OCI-LY3 (cell line): ENCODE results near the gene WDSUB1.

Experiments used
- CTCF ChIP-seq: fragments of 200-600, 300-600 bp; sonication (generic); IDR thresholded peaks from 2 replicates; pipeline ENCODE4 v1.5.1; 2014; ENCODE audit warnings: antibody characterized with exemption, low read length, low read depth
- EZH2phosphoT487 ChIP-seq: fragments of 200-600 bp; shearing (Covaris generic); IDR thresholded peaks from 2 replicates; pipeline ENCODE4 v1.6.1; 2018; ENCODE audit warnings: antibody characterized with exemption, mixed run types, low read depth

DNA sequence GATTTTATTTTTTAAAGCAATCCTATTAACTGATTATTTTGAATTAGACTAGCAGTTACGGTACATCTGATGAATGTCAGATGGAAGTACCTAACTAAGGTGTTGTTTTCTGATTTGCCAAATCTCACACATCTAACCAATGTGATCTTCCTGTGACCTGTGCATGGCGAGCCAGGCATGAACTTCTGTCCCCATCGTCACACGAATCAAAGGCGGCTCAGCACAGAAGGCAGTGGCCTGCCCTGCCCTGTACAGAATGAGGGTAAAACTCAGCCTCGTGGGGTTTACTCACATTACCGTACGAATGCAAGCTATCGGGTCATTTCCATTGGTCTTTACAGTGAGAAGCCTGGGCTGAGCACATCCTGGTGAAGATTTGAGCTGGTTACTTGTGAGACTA lies 87.3 kb downstream of the WDSUB1 start:
- TF ChIP-seq EZH2phosphoT487: no peak
- no peak for TF ChIP-seq CTCF
